GM19238 (cell line): ENCODE results near the gene ASCC1.
"Not testable (repeated sequence)": the region's sequence is repeated elsewhere in the genome, so short reads cannot be mapped to it uniquely, and the experiment has no call there.

Source experiments
- DNase-seq: peaks from one replicate; pipeline ENCODE4 v3.0.0; 2011; ENCODE audit warnings: low spot score; ENCODE audit not compliant: insufficient read length

Gene ASCC1

DNA sequence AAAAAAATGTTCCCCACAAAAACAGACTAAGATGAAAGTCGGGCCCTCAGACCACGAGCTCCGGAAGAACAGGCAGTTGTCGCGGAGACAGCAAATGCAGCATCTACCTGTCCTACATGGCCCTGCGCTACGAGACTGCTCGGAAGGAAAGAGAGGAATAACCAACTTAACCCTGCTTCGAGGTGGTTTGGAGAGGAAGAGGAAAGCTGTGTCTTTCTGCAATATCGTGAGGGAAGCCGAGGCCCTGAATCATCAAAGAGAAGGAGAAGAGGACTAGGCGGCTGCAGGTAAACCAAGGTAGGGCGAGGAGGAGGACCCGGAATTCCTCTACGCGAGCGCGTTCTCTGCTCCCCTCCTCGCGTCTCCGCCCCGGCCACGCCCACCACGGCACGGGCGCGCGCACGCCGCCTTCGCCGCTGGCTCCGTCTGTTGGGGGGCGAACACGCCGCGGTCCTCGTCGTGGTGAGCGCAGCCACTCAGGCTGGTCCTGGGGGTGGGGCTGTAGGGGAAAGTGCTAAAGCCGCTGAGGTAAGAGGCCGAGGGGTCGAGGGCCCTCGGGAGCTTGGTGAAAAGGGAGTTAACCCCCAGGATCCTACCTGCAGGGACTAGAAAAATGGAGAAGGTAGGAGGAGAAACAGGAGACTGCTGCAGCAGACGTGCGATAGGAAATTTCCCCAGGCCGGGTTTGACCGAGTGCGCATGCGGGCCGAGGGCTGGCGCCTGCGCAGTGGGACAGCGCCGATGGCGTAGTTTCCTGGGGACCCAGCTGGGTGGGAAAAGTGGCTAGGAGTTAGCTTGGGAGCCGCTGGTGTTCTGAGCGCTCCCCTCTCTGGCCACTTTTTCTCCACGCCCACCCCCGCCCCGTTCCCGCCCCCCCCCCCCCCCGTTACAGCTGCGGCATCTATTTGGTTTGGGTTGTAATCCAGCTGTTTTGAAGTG lies at the start of gene ASCC1, which contains the start of gene ANAPC16:
ASCC1 (minus strand) TSS at position 666 of the 939 bp plus-strand sequence. CDS start 2,978 bp downstream, outside the sequence.
ANAPC16 (plus strand) TSS at position 402 of the 939 bp plus-strand sequence. CDS start 7,903 bp downstream, outside the sequence.
- DNase-seq: peak; percentile 74

GRCh38 chr10:72265508-72265907 lies 49.4 kb upstream of the ASCC1 start:
- DNase-seq: no peak

DNA sequence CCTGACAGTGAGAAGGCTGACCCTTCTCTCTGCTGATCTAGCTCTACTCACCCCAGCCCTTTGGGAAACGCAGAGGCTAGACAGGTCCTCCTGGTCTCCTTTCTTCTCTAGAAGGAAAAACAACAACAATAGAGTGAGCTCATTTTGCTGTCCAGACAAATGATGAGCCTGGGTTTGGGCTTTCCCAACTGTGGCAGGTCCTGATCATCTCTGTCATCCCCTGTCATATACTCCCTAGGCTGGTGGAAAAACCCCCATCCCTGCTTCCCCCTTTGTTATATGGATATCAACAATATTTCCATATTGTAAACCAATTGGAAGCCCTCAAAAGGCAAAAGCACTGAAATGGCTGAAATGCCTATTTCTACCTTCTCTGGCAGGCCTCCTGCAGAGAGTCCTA lies 48.5 kb upstream of the ASCC1 start:
- no peak for DNase-seq

- DNase-seq: no peak
Measured at GRCh38 chr10:72263613-72264241, 47.7 kb upstream of the ASCC1 start.

DNA sequence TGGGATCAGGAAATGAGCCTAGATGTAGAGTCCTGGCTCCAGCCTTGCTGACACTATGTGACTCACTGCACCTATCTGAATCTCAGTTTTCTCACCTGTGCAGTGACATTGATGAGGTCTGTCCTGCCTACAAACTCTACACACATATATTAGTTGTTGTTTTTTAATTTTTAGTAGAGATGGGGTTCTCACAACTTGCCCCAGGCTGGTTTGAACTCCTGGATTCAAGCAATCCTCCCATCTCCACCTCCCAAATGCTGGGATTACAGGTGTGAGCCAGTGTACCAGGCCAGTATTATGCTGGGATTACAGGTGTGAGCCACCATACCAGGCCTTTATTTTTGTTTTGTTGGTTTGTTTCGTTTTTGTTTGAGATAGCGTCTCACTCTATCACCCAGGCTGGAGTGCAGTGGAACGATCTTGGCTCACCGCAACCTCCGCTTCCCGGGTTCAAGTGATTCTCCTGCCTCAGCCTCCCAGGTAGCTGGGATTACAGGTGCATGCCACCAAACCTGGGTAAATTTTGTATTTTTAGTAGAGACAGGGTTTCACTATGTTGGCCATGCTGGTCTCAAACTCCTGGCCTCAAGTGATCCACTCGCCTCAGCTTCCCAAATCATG lies 45.8 kb upstream of the ASCC1 start:
- DNase-seq: no peak

- DNase-seq: peak; percentile 68
Measured at GRCh38 chr10:72260976-72261783, 45.1 kb upstream of the ASCC1 start.

DNA sequence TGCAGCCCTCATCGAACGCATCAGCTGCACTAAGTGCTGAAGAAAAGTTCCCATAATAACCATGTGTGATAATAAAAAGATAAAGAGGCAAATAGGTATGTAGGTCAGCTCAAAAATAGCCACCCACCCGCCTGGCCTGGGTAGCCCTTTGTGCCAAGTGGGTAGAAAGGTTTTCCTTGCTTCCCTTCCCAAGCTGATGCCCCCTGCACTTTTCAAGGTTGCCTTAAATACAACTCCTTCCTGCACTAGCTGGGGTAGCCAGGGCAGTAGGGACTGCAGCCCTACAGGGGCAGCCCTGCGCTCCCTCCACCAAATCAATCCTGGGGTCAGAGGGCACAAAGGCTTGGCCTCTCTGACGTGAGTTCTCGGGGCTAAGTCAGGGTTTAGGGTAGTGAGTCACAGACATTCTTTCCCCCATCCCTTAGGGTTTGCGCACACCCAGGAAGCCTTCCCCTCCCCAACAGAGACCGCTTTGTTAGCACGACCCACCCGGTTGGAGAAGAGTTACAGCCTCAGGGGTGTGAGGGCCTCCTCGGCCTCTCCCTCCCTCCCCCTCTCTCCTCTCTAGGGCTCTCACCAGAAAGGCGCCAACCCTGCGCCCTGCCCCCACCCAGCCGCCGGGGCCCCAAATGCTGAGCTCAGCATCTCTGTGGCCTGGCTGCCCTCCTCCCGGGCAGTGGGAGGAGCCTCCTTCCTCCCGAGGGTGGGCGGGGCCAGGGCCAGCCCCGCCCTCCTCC lies 44.3 kb upstream of the ASCC1 start:
- no peak for DNase-seq

DNA sequence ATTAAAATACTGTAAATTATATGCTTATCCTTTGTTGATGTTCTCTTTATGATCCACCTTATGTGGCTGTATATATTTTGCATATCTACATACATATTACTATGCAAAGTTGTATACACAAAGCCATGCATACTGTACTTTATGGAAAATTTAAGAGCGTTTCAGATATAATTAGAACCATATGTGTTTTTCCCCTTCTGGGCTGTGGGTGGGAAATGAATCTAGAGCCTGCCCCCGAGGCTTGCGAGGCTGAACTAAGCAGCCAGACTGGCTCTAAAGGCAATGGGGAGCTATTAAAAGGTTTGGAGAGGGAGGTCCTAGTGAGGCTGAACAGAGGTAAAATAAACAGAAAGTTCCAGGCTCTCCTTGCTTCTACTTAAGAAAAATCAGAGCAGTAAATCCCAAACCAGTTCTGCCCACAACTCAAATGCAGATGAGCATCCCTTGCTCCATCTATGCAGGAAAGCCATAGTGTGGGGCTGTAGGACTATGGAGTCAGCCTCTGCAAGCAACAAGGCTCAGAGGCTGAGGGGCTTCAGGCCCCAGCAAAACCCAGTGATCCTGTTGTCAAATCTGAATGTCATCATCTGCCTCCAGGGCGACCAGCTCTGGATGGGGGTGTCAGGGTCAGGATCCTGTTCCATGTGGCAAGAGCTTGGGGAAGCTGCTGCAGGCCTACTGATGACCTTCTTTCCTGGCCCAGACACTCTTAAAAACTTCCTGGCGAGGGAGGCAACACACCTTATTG lies 43.6 kb upstream of the ASCC1 start:
- no peak for DNase-seq

DNA sequence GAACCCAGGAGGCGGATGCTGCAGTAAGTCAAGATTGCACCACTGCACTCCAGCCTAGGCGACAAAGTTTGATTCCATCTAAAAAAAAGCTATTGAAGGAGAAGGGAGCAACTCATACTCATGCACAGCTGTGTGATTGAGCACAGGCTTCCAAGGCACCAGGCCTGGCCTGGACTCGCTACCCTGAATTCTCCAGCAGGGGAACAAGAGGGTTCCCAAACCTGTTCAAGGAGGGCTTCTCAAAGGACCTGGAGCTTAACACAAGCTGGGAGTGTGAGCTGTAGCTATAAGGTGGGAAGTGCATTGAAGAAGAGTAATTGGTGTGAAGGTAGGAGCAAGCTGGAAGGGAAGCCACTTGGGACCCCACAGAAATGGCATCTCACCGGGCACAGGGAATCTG lies 42.5 kb upstream of the ASCC1 start:
- no peak for DNase-seq

GRCh38 chr10:72257051-72257892 lies 41.2 kb upstream of the ASCC1 start:
- DNase-seq: no peak

DNA sequence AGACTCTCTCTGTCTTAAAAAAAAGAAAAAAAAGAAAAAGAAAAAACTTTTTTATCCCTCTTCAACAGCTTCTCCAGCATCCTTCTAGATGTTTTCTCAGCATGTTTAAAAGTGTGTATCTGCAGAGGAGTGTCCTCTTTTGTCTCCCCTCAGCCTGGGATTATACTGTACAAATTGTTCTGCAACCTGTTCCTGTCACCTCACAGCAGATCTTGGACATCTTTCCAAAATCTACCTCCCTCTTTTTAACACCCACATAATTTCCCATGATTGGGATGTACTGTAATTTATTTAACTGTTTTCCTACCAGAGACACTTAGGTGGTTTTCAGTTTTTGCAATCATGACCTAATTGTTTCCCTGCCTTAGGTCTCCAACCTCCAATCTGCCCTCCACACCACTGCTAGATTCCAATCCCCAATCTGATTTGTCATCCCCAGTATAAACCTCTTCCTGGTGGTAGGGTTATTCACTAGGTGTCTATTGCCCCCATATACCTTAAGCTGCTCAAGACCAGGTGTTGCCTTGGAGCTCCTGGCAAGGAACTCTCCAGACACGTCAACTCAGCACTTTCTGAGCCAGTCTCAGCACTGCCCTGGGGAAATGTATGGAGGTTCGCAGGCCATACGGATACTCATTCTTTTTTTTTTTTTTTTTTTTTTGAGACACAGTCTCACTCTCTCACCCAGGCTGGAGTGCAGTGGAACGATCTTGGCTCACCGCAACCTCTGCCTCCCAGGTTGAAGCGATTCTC lies 40.1 kb upstream of the ASCC1 start:
- DNase-seq: no peak

- DNase-seq: peak; percentile 45
Measured at GRCh38 chr10:72254813-72255568, 38.9 kb upstream of the ASCC1 start.

- DNase-seq: no peak
Measured at GRCh38 chr10:72253578-72253977, 37.5 kb upstream of the ASCC1 start.

- no peak for DNase-seq
Measured at GRCh38 chr10:72252972-72253371, 36.9 kb upstream of the ASCC1 start.

GRCh38 chr10:72251635-72252034 lies 35.6 kb upstream of the ASCC1 start:
- no peak for DNase-seq

DNA sequence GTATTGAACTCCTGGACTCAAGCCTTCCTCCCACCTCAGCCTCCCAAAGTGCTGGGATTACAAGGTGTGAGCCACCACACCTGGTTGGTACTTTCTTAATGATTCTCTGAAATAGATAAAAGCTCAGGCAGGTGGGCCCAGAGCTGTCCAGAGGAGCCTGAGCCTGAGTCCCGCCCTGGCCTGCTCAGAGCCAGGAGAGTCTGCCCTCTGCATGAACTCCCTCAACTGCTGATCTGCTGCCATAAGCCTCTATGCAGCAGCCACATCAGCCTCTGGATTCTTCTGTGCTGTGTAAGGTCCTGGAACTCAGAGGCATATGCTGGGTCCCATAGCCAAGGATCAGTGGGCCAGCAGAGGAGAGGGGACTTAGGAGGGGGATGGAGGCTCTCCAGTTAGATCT lies 34.6 kb upstream of the ASCC1 start:
- DNase-seq: no peak

DNA sequence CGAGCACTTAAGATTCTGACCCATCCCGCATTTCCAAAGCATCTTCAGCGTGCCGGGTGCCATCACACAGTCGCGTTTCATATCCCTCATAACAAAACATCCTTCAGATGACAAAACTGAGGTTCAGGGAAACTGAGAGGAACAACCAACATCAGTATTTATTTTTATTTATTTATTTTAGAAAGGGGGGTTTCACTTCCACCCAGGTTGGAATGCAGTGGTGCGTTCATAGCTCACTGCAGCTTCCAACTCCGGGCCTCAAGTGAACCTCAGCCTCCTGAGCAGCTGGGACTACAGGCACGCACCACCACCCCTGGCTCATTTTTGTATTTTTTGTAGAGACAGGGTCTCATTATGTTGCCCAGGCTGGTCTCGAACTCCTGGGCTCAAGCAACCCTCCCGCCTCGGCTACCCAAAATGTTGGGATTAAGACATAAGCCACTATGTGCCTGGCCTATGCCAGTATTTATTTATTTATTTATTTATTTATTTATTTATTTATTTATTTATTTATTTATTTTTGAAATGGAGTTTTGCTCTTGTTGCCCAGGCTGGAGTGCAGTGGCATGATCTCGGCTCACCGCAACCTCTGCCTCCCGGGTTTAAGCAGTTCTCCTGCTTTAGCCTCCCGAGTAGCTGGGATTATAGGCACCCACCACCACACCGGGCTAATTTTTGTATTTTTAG lies 33.2 kb upstream of the ASCC1 start:
- not testable (repeated sequence) for DNase-seq
